Tibial nerve (tissue), 4 donors: ENCODE results near the gene ZDHHC18. TPM values are rescaled to one million over a fixed set of nuclear protein-coding genes. Genes with fewer than 3 reads are reported as not detected.

Source experiments
- DNase-seq, 2 donors: peaks; one replicate each; pipeline ENCODE4 v3.0.0-alpha.2; 2019; ENCODE audit warnings: low spot score in 2 of 2
- H3K27ac ChIP-seq, 4 donors: fragments of 200-600 bp; sonication (generic) in 3 of 4; one replicate each; pipeline ENCODE4 v1.5.1; 2017 to 2019; ENCODE audit warnings: mild to moderate bottlenecking in 1 of 4
- H3K27me3 ChIP-seq, 2 donors: fragments of 200-600 bp; sonication (generic) in 1 of 2; one replicate each; pipeline versions ENCODE4 v1.5.1 to v1.6.0; 2017 to 2019
- H3K36me3 ChIP-seq, 3 donors: fragments of 200-600 bp; sonication (generic); one replicate each; pipeline ENCODE4 v1.5.1; 2018 to 2019
- H3K4me1 ChIP-seq, 4 donors: fragments of 200-600 bp; sonication (generic) in 3 of 4; one replicate each; pipeline ENCODE4 v1.5.1; 2017 to 2019
- H3K4me3 ChIP-seq, 4 donors: fragments of 200-600 bp; sonication (generic) in 3 of 4; one replicate each; pipeline ENCODE4 v1.5.1; 2017 to 2019; ENCODE audit warnings: mild to moderate bottlenecking in 1 of 4, moderate library complexity in 1 of 4
- H3K9me3 ChIP-seq, 4 donors: fragments of 200-600 bp; sonication (generic) in 3 of 4; one replicate each; pipeline ENCODE4 v1.5.1; 2017 to 2019
- EP300 ChIP-seq, 2 donors: sonication (generic); formaldehyde crosslinking; IDR thresholded peaks; one replicate each; pipeline ENCODE4 v1.6.1; 2017; ENCODE audit warnings: antibody characterized with exemption in 2 of 2, mild to moderate bottlenecking in 1 of 2
- POLR2A ChIP-seq, 2 donors: fragments of 450-650 bp; IDR thresholded peaks; one replicate each; pipeline ENCODE4 v1.6.1; 2017; ENCODE audit warnings: antibody characterized with exemption in 2 of 2, mild to moderate bottlenecking in 2 of 2, moderate library complexity in 2 of 2
- WGBS, 2 donors: methylation state at CpG; one replicate each; pipeline ENCODE4 v1.1.5; 2018; 5-methylcytosine and 5-hydroxymethylcytosine counted together
- total RNA-seq, 4 donors: library from RNA; depleted of rRNA; stranded (reverse); fragments of >200 nt; gene quantifications; one replicate each; pipeline ENCODE4 v1.1.0, GENCODE V29; 2016
- TF ChIP-seq, protein P1 (sequence below), 5 experiments: fragments of 200-600 bp in 3 of 5; fragments of 450-650 bp in 2 of 5; sonication (generic) in 3 of 5; IDR thresholded peaks; one replicate each; pipeline ENCODE4 v1.5.1; 2016 to 2019; ENCODE audit warnings: antibody characterized with exemption in 5 of 5, mild to moderate bottlenecking in 3 of 5, moderate library complexity in 2 of 5

ZDHHC18 gene
- total RNA-seq, 4 donors from 2014 or later = 9.2 to 13.5 (median 10.0) TPM

- DNase-seq = no peak
- Histone ChIP-seq H3K4me3 (no peak overlapping the region), H3K27me3 (no peaks in the 10 kb centered on the region), H3K27ac (peak overlapping the region; percentile 53 to 100 (median 98)), H3K36me3 (peaks cover 0 to 32% (median 22%) of the 10 kb centered on the region in 3 donors), H3K4me1 (peaks cover 7 to 69% (median 44%) of the 10 kb centered on the region in 4 donors), H3K9me3 (no peaks in the 10 kb centered on the region)
- 57 to 69% methylated on average over 3 of the region's 3 CpGs for WGBS, 2 donors
- TF ChIP-seq, protein P1, sequence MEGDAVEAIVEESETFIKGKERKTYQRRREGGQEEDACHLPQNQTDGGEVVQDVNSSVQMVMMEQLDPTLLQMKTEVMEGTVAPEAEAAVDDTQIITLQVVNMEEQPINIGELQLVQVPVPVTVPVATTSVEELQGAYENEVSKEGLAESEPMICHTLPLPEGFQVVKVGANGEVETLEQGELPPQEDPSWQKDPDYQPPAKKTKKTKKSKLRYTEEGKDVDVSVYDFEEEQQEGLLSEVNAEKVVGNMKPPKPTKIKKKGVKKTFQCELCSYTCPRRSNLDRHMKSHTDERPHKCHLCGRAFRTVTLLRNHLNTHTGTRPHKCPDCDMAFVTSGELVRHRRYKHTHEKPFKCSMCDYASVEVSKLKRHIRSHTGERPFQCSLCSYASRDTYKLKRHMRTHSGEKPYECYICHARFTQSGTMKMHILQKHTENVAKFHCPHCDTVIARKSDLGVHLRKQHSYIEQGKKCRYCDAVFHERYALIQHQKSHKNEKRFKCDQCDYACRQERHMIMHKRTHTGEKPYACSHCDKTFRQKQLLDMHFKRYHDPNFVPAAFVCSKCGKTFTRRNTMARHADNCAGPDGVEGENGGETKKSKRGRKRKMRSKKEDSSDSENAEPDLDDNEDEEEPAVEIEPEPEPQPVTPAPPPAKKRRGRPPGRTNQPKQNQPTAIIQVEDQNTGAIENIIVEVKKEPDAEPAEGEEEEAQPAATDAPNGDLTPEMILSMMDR (IDR thresholded peaks at IDR 0.05) = no peak
- no peak for TF ChIP-seq POLR2A (IDR thresholded peaks at IDR 0.05)
- no peak for TF ChIP-seq EP300 (IDR thresholded peaks at IDR 0.05)
Observed at GRCh38 chr1:26782521-26783212, 43.8 kb upstream of the ZDHHC18 start.

- Histone ChIP-seq H3K4me1 (peaks cover 7 to 70% (median 44%) of the 10 kb centered on the region in 4 donors), H3K9me3 (no peaks in the 10 kb centered on the region), H3K27me3 (no peaks in the 10 kb centered on the region), H3K4me3 (no peak overlapping the region), H3K27ac (peak overlapping the region; percentile 53 to 100 (median 98)), H3K36me3 (peaks cover 0 to 22% (median 14%) of the 10 kb centered on the region in 3 donors)
- WGBS, 2 donors = 42 to 47% methylated on average over 5 of the region's 5 CpGs
- TF ChIP-seq POLR2A (IDR thresholded peaks at IDR 0.05) = no peak
- no peak for DNase-seq
Observed at GRCh38 chr1:26783646-26784022, 42.9 kb upstream of the ZDHHC18 start.

- WGBS, 2 donors = 74 to 84% methylated on average over 2 of the region's 2 CpGs
- peak overlapping the region; percentile 96 to 100 (median 98) for H3K27ac ChIP-seq
- no peak overlapping the region for H3K4me3 ChIP-seq
- no peaks in the 10 kb centered on the region for H3K27me3 ChIP-seq
- peaks cover 7 to 75% (median 47%) of the 10 kb centered on the region in 4 donors for H3K4me1 ChIP-seq
- peaks cover 0 to 16% (median 12%) of the 10 kb centered on the region in 3 donors for H3K36me3 ChIP-seq
- H3K9me3 ChIP-seq = no peaks in the 10 kb centered on the region
- TF ChIP-seq EP300 (IDR thresholded peaks at IDR 0.05) (peak; percentile 58 to 90), POLR2A (IDR thresholded peaks at IDR 0.05) (peak; percentile 17 to 50)
- TF ChIP-seq, protein P1 (IDR thresholded peaks at IDR 0.05) = peak in 1 of 5 experiments; percentile 18
- DNase-seq = peak; percentile 70 to 86
Observed at GRCh38 chr1:26784023-26784871, 42.2 kb upstream of the ZDHHC18 start.

DNA sequence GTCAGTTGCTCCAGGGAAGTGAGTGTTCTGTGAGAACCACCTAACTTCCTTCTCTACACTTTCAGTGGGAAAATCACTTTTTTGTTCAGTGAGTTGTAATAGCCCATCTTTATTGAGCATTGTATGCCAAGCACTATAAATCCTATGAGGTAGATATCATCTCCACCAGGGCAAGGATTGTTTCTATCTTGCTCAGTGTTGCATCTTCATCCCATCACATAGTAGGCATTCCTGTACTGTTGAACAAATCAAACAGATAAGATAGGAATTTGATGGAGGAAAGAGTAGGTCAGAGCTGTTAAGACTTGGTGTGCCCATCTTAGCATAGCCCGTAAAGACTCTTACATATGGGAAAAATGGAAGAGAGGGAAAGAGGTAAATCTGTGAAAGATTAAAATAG lies 41.6 kb upstream of the ZDHHC18 start:
- peak overlapping the region; percentile 96 to 100 (median 98) for H3K27ac ChIP-seq
- H3K36me3 ChIP-seq = peaks cover 0 to 9% (median 6%) of the 10 kb centered on the region in 3 donors
- H3K9me3 ChIP-seq = no peaks in the 10 kb centered on the region
- no peaks in the 10 kb centered on the region for H3K27me3 ChIP-seq
- no peak for DNase-seq
- no peak for TF ChIP-seq POLR2A (IDR thresholded peaks at IDR 0.05)
- TF ChIP-seq, protein P1 (IDR thresholded peaks at IDR 0.05) = no peak
- TF ChIP-seq EP300 (IDR thresholded peaks at IDR 0.05) = no peak
- WGBS, 2 donors = 95 to 97% methylated on average over 1 of the region's 1 CpG
- peaks cover 7 to 81% (median 50%) of the 10 kb centered on the region in 4 donors for H3K4me1 ChIP-seq
- no peak overlapping the region for H3K4me3 ChIP-seq

GRCh38 chr1:26785611-26786436 lies 40.7 kb upstream of the ZDHHC18 start:
- Histone ChIP-seq H3K4me1 (peaks cover 7 to 78% (median 50%) of the 10 kb centered on the region in 4 donors), H3K4me3 (no peak overlapping the region), H3K9me3 (no peaks in the 10 kb centered on the region), H3K36me3 (peaks cover 0 to under 1% (median 0%) of the 10 kb centered on the region in 3 donors), H3K27me3 (no peaks in the 10 kb centered on the region), H3K27ac (peak overlapping the region; percentile 96 to 100 (median 98))
- WGBS, 2 donors = 53 to 54% methylated on average over 5 of the region's 5 CpGs
- DNase-seq = no peak
- TF ChIP-seq EP300 (IDR thresholded peaks at IDR 0.05) (peak in 1 of 2 donors; percentile 62), POLR2A (IDR thresholded peaks at IDR 0.05) (no peak)
